GM23248 (cell line): ENCODE measurements around the gene CREB3L1.

Experiments
- EZH2 ChIP-seq: fragments of 200-600 bp; sonication (generic); IDR thresholded peaks from 2 replicates; pipeline ENCODE4 v1.6.1; 2018; ENCODE audit warnings: antibody characterized with exemption, mild to moderate bottlenecking; ENCODE audit not compliant: insufficient read depth, poor library complexity, severe bottlenecking
- EZH2phosphoT487 ChIP-seq: fragments of 200-600 bp; sonication (generic); IDR thresholded peaks from 2 replicates; pipeline ENCODE4 v1.6.1; 2018; ENCODE audit warnings: antibody characterized with exemption, moderate library complexity, mild to moderate bottlenecking, low read depth; ENCODE audit not compliant: insufficient read depth

DNA sequence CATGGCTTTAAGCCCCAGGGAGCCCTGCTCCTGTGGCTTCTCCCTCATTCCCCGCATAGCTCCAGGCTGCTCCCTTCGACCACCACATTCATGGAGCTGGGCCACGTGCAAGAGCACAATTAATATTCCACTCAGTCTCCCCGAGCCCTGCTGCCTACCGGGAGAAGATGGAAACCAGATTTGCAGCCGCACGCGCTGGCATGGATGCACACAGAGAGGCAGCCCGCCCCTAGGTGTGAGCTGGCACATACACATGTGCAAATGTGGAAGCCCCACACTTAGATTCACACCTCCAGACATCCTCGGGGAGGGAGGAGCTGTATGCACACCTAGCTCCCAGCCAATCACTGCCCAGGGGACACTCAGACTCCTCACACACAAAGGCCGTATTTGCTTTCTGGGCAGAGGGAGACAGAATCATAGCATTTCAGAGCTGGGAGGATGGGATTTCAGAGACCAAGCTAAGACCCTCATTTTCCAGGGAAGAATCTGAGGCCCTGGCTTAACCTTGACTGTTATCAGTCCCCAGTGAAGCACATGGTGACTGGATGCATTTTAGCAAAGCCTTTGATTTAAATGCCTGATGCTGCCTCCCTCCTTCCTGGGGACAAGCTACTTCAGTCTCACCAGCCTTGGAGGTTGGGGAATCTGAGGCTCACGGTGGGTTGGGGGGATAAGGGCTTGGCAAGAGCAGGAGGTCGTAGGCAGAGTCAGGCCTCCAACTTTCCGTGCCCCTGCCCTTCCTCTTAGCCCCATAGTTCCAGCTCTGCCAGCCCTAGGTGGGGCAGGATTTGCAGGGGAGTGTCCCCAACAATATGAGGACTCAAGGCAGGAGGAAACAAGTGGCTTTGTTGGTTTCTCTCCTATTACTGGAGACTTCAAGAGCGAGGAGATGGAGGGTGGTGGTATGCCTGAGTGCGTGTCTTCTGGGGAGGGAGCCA, 5.3 kb upstream of the CREB3L1 start:
- TF ChIP-seq EZH2 (no peak), EZH2phosphoT487 (no peak)
